ENCODE results near the gene BCAS3. TPM values are rescaled to one million over a fixed set of nuclear protein-coding genes. Genes with fewer than 3 reads are reported as not detected.
"Not testable (repeated sequence)": the region's sequence is repeated elsewhere in the genome, so short reads cannot be mapped to it uniquely, and the experiment has no call there.

BCAS3 gene
- total RNA-seq, 4 donors from 2014 or later = 13.0 to 27.8 (median 20.7) TPM

GRCh38 chr17:60671482-60671881 is 6.2 kb upstream of the BCAS3 start:
- TF ChIP-seq CTCF (IDR thresholded peaks at IDR 0.05) (no peak), POLR2A (IDR thresholded peaks at IDR 0.05) (no peak)
- peaks cover 0 to 2% (median 1%) of the 10 kb centered on the region in 3 donors for H3K4me1 ChIP-seq
- H3K4me3 ChIP-seq = no peak overlapping the region
- no peaks in the 10 kb centered on the region for H3K27me3 ChIP-seq
- peaks cover 0 to 9% (median 0%) of the 10 kb centered on the region in 3 donors for H3K36me3 ChIP-seq
- no peak overlapping the region for H3K27ac ChIP-seq
- no peaks in the 10 kb centered on the region for H3K9me3 ChIP-seq
- no peak for DNase-seq
- intact Hi-C loops (cut with DNase I) = no loop called here
- WGBS, 2 donors = 44 to 50% methylated on average over 2 of the region's 2 CpGs

GRCh38 chr17:60674637-60675036 is 3.0 kb upstream of the BCAS3 start:
- H3K36me3 ChIP-seq; H3K27me3 ChIP-seq; H3K9me3 ChIP-seq; DNase-seq; H3K4me3 ChIP-seq; intact Hi-C loops (cut with DNase I); H3K27ac ChIP-seq: not testable (repeated sequence)
- 86 to 87% methylated on average over 6 to 7 of the region's 7 CpGs for WGBS, 2 donors
- H3K4me1 ChIP-seq = peaks cover 11 to 20% (median 16%) of the 10 kb centered on the region in 3 donors

GRCh38 chr17:60675997-60676396 is 1.7 kb upstream of the BCAS3 start:
- intact Hi-C loops (cut with DNase I) = no loop called here
- Histone ChIP-seq H3K27me3 (no peaks in the 10 kb centered on the region), H3K4me1 (peaks cover 11 to 20% (median 16%) of the 10 kb centered on the region in 3 donors), H3K4me3 (no peak overlapping the region), H3K27ac (no peak overlapping the region), H3K9me3 (no peaks in the 10 kb centered on the region), H3K36me3 (peaks cover 0 to 9% (median 0%) of the 10 kb centered on the region in 3 donors)
- DNase-seq = no peak
- TF ChIP-seq CTCF (IDR thresholded peaks at IDR 0.05) = no peak
- TF ChIP-seq POLR2A (IDR thresholded peaks at IDR 0.05) = no peak
- WGBS, 2 donors = 89 to 93% methylated on average over 6 of the region's 6 CpGs

- no peak for DNase-seq
- Histone ChIP-seq H3K27ac (peak overlapping the region; percentile 70 to 93 (median 88)), H3K9me3 (no peaks in the 10 kb centered on the region), H3K27me3 (no peaks in the 10 kb centered on the region), H3K4me1 (peaks cover 11 to 20% (median 16%) of the 10 kb centered on the region in 3 donors), H3K36me3 (peaks cover 0 to 17% (median 0%) of the 10 kb centered on the region in 3 donors), H3K4me3 (peak overlapping the region; percentile 60 to 96 (median 94))
- intact Hi-C loops (cut with DNase I) = no loop called here
- TF ChIP-seq POLR2A (IDR thresholded peaks at IDR 0.05) = peak in 2 of 4 donors; percentile 46 to 47
- no peak for TF ChIP-seq CTCF (IDR thresholded peaks at IDR 0.05)
- 22 to 33% methylated on average over 16 to 17 of the region's 17 CpGs for WGBS, 2 donors
Measured at GRCh38 chr17:60676758-60677307, 818 bp upstream of the BCAS3 start.

GRCh38 chr17:60678118-60678444 is 430 bp downstream of the BCAS3 start:
- Histone ChIP-seq H3K9me3 (no peaks in the 10 kb centered on the region), H3K4me3 (peak overlapping the region; percentile 60 to 96 (median 94)), H3K27ac (peak overlapping the region; percentile 85 to 93 (median 88)), H3K27me3 (no peaks in the 10 kb centered on the region), H3K4me1 (peaks cover 11 to 20% (median 16%) of the 10 kb centered on the region in 3 donors), H3K36me3 (peaks cover 0 to 29% (median 0%) of the 10 kb centered on the region in 3 donors)
- intact Hi-C loops (cut with DNase I) = no loop called here
- 5 to 7% methylated on average over 6 of the region's 6 CpGs for WGBS, 2 donors
- no peak for TF ChIP-seq CTCF (IDR thresholded peaks at IDR 0.05)
- no peak for TF ChIP-seq POLR2A (IDR thresholded peaks at IDR 0.05)
- no peak for DNase-seq

GRCh38 chr17:60679287-60679686 is 1.6 kb downstream of the BCAS3 start:
- no peaks in the 10 kb centered on the region for H3K9me3 ChIP-seq
- WGBS, 2 donors = 69 to 83% methylated on average over 4 of the region's 4 CpGs
- no peaks in the 10 kb centered on the region for H3K27me3 ChIP-seq
- H3K36me3 ChIP-seq = peaks cover 0 to 38% (median 0%) of the 10 kb centered on the region in 3 donors
- peaks cover 11 to 20% (median 16%) of the 10 kb centered on the region in 3 donors for H3K4me1 ChIP-seq
- intact Hi-C loops (cut with DNase I) = no loop called here
- no peak for TF ChIP-seq POLR2A (IDR thresholded peaks at IDR 0.05)
- no peak for TF ChIP-seq CTCF (IDR thresholded peaks at IDR 0.05)
- no peak for DNase-seq
- H3K27ac ChIP-seq = no peak overlapping the region
- H3K4me3 ChIP-seq = no peak overlapping the region
